ELF-1 (cell line): ENCODE results near the gene NR2C2AP.

Experiments
- DNase-seq: peaks from one replicate; pipeline ENCODE4 v3.0.0-alpha.2; 2016; ENCODE audit warnings: low read depth, low spot score

The NR2C2AP gene

GRCh38 chr19:19214892-19215291, 11.7 kb upstream of the NR2C2AP start:
- DNase-seq: peak; percentile 86

GRCh38 chr19:19214159-19214490, 10.9 kb upstream of the NR2C2AP start:
- DNase-seq: no peak

GRCh38 chr19:19213426-19214158, 10.4 kb upstream of the NR2C2AP start:
- no peak for DNase-seq

GRCh38 chr19:19212916-19213315, 9.7 kb upstream of the NR2C2AP start:
- no peak for DNase-seq

GRCh38 chr19:19211499-19212420, 8.5 kb upstream of the NR2C2AP start, which contains the start of gene NCAN:
NCAN (plus strand) TSS chr19:19211958; CDS start chr19:19216954, 4,996 bp downstream.
- DNase-seq: peak; percentile 51

- no peak for DNase-seq
Measured at GRCh38 chr19:19209372-19209771, 6.2 kb upstream of the NR2C2AP start.

- no peak for DNase-seq
Measured at GRCh38 chr19:19207637-19208572, 4.7 kb upstream of the NR2C2AP start.

GRCh38 chr19:19206938-19207337, 3.7 kb upstream of the NR2C2AP start:
- no peak for DNase-seq

- DNase-seq: no peak
Measured at GRCh38 chr19:19205416-19206410, 2.5 kb upstream of the NR2C2AP start.

- peak; percentile 41 for DNase-seq
Measured at GRCh38 chr19:19204181-19204580, 967 bp upstream of the NR2C2AP start.

GRCh38 chr19:19202707-19203011, 555 bp downstream of the NR2C2AP start:
- DNase-seq: peak; percentile 37

GRCh38 chr19:19201697-19202630, 1.2 kb downstream of the NR2C2AP start:
- DNase-seq: no peak

GRCh38 chr19:19193926-19194325, 9.3 kb downstream of the NR2C2AP start:
- no peak for DNase-seq

GRCh38 chr19:19192910-19193423, 10.2 kb downstream of the NR2C2AP start:
- no peak for DNase-seq

GRCh38 chr19:19192078-19192882, 10.9 kb downstream of the NR2C2AP start, which contains the start of the genes BORCS8 and RFXANK:
BORCS8 (minus strand) TSS chr19:19192152; CDS start chr19:19192117, 35 bp downstream.
RFXANK (plus strand) TSS chr19:19192258; CDS start chr19:19193947, 1,689 bp downstream.
- DNase-seq: peak; percentile 99

GRCh38 chr19:19191768-19192077, 11.5 kb downstream of the NR2C2AP start:
- no peak for DNase-seq

GRCh38 chr19:19186742-19187141, 16.5 kb downstream of the NR2C2AP start:
- no peak for DNase-seq
